Breast epithelium (tissue), 3 donors: ENCODE data around the gene SMURF1.

Source experiments
- POLR2A ChIP-seq: fragments of 450-650 bp; IDR thresholded peaks from one replicate; pipeline ENCODE4 v1.6.1; 2016; ENCODE audit warnings: antibody characterized with exemption, mild to moderate bottlenecking, moderate library complexity
- POLR2AphosphoS5 ChIP-seq, 3 donors: sonication (generic); formaldehyde crosslinking; IDR thresholded peaks; one replicate each; pipeline ENCODE4 v1.6.1; 2017; ENCODE audit warnings: antibody characterized with exemption in 3 of 3
- TF ChIP-seq, protein P1 (sequence below), 3 donors: fragments of 450-650 bp; IDR thresholded peaks; one replicate each; pipeline ENCODE4 v1.5.1; 2016 to 2017; ENCODE audit warnings: antibody characterized with exemption in 3 of 3, mild to moderate bottlenecking in 3 of 3, moderate library complexity in 3 of 3

DNA sequence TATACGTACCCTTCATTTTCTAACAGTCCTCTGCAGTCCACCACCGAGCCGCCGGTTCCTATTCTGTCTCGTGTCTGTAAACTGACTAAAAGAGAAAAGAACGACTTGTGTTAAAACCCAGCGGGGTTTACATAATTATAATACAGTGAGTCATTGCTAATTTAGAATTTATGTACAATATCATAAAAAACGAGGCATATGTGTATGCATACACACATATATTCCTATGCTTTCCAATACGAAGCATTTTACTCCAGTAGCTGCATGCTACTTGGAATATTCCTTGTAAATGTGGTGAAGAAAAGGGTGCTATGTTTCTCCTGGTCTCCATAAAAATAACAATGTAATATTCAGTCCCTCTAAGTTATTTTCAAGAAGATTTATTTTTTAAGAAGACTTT lies 89.1 kb downstream of the SMURF1 start:
- TF ChIP-seq POLR2A (no peak), POLR2AphosphoS5 (IDR thresholded peaks at IDR 0.05) (no peak)
- TF ChIP-seq, protein P1, sequence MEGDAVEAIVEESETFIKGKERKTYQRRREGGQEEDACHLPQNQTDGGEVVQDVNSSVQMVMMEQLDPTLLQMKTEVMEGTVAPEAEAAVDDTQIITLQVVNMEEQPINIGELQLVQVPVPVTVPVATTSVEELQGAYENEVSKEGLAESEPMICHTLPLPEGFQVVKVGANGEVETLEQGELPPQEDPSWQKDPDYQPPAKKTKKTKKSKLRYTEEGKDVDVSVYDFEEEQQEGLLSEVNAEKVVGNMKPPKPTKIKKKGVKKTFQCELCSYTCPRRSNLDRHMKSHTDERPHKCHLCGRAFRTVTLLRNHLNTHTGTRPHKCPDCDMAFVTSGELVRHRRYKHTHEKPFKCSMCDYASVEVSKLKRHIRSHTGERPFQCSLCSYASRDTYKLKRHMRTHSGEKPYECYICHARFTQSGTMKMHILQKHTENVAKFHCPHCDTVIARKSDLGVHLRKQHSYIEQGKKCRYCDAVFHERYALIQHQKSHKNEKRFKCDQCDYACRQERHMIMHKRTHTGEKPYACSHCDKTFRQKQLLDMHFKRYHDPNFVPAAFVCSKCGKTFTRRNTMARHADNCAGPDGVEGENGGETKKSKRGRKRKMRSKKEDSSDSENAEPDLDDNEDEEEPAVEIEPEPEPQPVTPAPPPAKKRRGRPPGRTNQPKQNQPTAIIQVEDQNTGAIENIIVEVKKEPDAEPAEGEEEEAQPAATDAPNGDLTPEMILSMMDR (IDR thresholded peaks at IDR 0.05) = no peak
